ENCODE data around the gene COPE.

Gene COPE

GRCh38 chr19:18908917-18909619 lies 10.1 kb downstream of the COPE start:
- H3K4me3 ChIP-seq (ENCODE audit: low read depth, low read length), result no peak overlapping the region
- no peak for TF ChIP-seq CTCF (IDR thresholded peaks at IDR 0.05; ENCODE audit: control insufficient read depth, extremely low read depth, insufficient read depth)
- DNase-seq (ENCODE audit: low read depth), result no peak

GRCh38 chr19:18906605-18907519 lies 12.3 kb downstream of the COPE start:
- H3K4me3 ChIP-seq (ENCODE audit: low read depth, low read length), result no peak overlapping the region
- DNase-seq (ENCODE audit: low read depth), result no peak
- TF ChIP-seq CTCF (IDR thresholded peaks at IDR 0.05; ENCODE audit: control insufficient read depth, extremely low read depth, insufficient read depth), result no peak

- H3K4me3 ChIP-seq (ENCODE audit: low read depth, low read length), result no peak overlapping the region
- no peak for TF ChIP-seq CTCF (IDR thresholded peaks at IDR 0.05; ENCODE audit: control insufficient read depth, extremely low read depth, insufficient read depth)
- DNase-seq (ENCODE audit: low read depth), result no peak
These were observed 13.5 kb downstream of the COPE start for GRCh38 chr19:18905513-18906236.

- no peak for DNase-seq (ENCODE audit: low read depth)
- no peak overlapping the region for H3K4me3 ChIP-seq (ENCODE audit: low read depth, low read length)
- TF ChIP-seq CTCF (IDR thresholded peaks at IDR 0.05; ENCODE audit: control insufficient read depth, extremely low read depth, insufficient read depth), result no peak
These were observed 14.1 kb downstream of the COPE start for GRCh38 chr19:18905058-18905456.

GRCh38 chr19:18904334-18905057 lies 14.7 kb downstream of the COPE start:
- no peak overlapping the region for H3K4me3 ChIP-seq (ENCODE audit: low read depth, low read length)
- DNase-seq (ENCODE audit: low read depth), result no peak
- no peak for TF ChIP-seq CTCF (IDR thresholded peaks at IDR 0.05; ENCODE audit: control insufficient read depth, extremely low read depth, insufficient read depth)

Data from LNCaP clone FGC (cell line).